ENCODE data around the gene FGD5. TPM values are rescaled to one million over a fixed set of nuclear protein-coding genes. Genes with fewer than 3 reads are reported as not detected.

FGD5 gene
- total and polyA plus RNA-seq, 9 of the 15 experiments (the other 6 are each of a cell fraction or from before 2014, with no cell fraction given) = 0.18 TPM; not detected in 8

- TF ChIP-seq SMARCA5 (IDR thresholded peaks at IDR 0.05) (peak; percentile 81; the same call in 1 of the 2 replicates), HLTF (IDR thresholded peaks at IDR 0.05) (no peak), RCOR1 (IDR thresholded peaks at IDR 0.05; ENCODE audit: borderline replicate concordance in 1 of 2, low read depth in 2 of 2, low read length in 2 of 2) (peak in 1 of 2 experiments; percentile 61; a peak in 1 of 4 replicates), DDX20 (tag; IDR thresholded peaks at IDR 0.05; ENCODE audit: low read depth) (no peak), ELF2 (CRISPR knock-in tag; IDR thresholded peaks at IDR 0.05) (no peak), IFI16 (CRISPR knock-in tag; IDR thresholded peaks at IDR 0.05) (no peak), NFYB (IDR thresholded peaks at IDR 0.05; ENCODE audit: extremely low read depth, insufficient read length) (no peak), MYNN (IDR thresholded peaks at IDR 0.05) (no peak), MYNN (CRISPR knock-in tag; IDR thresholded peaks at IDR 0.05) (no peak), HDAC2 (IDR thresholded peaks at IDR 0.05) (peak; percentile 70; the same call in 1 of the 2 replicates), SAP30 (IDR thresholded peaks at IDR 0.05; ENCODE audit: borderline replicate concordance, insufficient read depth, low read depth, low read length, poor library complexity, severe bottlenecking) (no peak), CBX1 (IDR thresholded peaks at IDR 0.05; ENCODE audit: low read depth) (0 out of 2 replicates have a peak, but pooled peaks have one; percentile 61), FOXJ3 (CRISPR knock-in tag; IDR thresholded peaks at IDR 0.05) (no peak), FOXK2 (conservative IDR thresholded peaks at IDR 0.05 in 1 of 2, IDR thresholded peaks at IDR 0.05 in 1 of 2; ENCODE audit: low read depth in 2 of 2) (no peak), ZBTB5 (IDR thresholded peaks at IDR 0.05) (no peak), DIDO1 (tag; IDR thresholded peaks at IDR 0.05; ENCODE audit: low read depth) (no peak), ZNF124 (CRISPR knock-in tag; IDR thresholded peaks at IDR 0.05) (no peak), RBM25 (IDR thresholded peaks at IDR 0.05; ENCODE audit: low read depth, low read length, severe bottlenecking) (peak; percentile 92), TRIM24 (IDR thresholded peaks at IDR 0.05) (no peak), NFIC (IDR thresholded peaks at IDR 0.05) (no peak)
- TF ChIP-seq, protein P1, sequence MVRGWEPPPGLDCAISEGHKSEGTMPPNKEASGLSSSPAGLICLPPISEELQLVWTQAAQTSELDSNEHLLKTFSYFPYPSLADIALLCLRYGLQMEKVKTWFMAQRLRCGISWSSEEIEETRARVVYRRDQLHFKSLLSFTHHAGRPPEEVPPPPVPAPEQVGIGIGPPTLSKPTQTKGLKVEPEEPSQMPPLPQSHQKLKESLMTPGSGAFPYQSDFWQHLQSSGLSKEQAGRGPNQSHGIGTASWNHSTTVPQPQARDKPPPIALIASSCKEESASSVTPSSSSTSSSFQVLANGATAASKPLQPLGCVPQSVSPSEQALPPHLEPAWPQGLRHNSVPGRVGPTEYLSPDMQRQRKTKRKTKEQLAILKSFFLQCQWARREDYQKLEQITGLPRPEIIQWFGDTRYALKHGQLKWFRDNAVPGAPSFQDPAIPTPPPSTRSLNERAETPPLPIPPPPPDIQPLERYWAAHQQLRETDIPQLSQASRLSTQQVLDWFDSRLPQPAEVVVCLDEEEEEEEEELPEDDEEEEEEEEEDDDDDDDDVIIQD (CRISPR knock-in tag; IDR thresholded peaks at IDR 0.05) = no peak
- TF ChIP-seq, protein P2, sequence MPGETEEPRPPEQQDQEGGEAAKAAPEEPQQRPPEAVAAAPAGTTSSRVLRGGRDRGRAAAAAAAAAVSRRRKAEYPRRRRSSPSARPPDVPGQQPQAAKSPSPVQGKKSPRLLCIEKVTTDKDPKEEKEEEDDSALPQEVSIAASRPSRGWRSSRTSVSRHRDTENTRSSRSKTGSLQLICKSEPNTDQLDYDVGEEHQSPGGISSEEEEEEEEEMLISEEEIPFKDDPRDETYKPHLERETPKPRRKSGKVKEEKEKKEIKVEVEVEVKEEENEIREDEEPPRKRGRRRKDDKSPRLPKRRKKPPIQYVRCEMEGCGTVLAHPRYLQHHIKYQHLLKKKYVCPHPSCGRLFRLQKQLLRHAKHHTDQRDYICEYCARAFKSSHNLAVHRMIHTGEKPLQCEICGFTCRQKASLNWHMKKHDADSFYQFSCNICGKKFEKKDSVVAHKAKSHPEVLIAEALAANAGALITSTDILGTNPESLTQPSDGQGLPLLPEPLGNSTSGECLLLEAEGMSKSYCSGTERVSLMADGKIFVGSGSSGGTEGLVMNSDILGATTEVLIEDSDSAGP (CRISPR knock-in tag; IDR thresholded peaks at IDR 0.05) = no peak
- TF ChIP-seq, protein P3, sequence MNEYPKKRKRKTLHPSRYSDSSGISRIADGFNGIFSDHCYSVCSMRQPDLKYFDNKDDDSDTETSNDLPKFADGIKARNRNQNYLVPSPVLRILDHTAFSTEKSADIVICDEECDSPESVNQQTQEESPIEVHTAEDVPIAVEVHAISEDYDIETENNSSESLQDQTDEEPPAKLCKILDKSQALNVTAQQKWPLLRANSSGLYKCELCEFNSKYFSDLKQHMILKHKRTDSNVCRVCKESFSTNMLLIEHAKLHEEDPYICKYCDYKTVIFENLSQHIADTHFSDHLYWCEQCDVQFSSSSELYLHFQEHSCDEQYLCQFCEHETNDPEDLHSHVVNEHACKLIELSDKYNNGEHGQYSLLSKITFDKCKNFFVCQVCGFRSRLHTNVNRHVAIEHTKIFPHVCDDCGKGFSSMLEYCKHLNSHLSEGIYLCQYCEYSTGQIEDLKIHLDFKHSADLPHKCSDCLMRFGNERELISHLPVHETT (CRISPR knock-in tag; conservative IDR thresholded peaks at IDR 0.05 in 1 of 2, IDR thresholded peaks at IDR 0.05 in 1 of 2) = no peak
Observed at GRCh38 chr3:14834807-14835466, 16.2 kb downstream of the FGD5 start (continued).

Data from K562 (cell line).